Measurements from ENCODE around the gene FUS.

DNA sequence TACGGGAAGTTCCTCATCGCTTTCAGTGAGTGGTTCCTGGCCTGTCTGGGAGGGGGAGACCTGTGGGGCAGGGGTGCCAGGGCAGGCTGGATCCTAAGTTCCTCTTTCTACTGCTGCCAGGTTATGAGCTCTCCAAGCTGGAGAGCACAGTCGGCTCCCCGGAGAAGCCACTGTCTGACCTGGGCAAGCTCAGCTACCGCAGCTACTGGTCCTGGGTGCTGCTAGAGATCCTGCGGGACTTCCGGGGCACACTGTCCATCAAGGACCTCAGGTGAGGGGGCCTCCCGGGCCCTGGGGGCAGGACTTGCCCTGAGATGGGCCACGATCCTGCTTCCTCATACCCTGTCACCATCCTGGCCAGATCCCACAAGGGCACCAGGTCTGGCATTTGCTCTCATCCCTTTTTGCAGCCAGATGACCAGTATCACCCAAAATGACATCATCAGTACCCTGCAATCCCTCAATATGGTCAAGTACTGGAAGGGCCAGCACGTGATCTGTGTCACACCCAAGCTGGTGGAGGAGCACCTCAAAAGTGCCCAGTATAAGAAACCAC lies 49.5 kb upstream of the FUS start:
- TF ChIP-seq, protein P1, sequence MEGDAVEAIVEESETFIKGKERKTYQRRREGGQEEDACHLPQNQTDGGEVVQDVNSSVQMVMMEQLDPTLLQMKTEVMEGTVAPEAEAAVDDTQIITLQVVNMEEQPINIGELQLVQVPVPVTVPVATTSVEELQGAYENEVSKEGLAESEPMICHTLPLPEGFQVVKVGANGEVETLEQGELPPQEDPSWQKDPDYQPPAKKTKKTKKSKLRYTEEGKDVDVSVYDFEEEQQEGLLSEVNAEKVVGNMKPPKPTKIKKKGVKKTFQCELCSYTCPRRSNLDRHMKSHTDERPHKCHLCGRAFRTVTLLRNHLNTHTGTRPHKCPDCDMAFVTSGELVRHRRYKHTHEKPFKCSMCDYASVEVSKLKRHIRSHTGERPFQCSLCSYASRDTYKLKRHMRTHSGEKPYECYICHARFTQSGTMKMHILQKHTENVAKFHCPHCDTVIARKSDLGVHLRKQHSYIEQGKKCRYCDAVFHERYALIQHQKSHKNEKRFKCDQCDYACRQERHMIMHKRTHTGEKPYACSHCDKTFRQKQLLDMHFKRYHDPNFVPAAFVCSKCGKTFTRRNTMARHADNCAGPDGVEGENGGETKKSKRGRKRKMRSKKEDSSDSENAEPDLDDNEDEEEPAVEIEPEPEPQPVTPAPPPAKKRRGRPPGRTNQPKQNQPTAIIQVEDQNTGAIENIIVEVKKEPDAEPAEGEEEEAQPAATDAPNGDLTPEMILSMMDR (IDR thresholded peaks at IDR 0.05) = no peak
- TF ChIP-seq, protein P2, sequence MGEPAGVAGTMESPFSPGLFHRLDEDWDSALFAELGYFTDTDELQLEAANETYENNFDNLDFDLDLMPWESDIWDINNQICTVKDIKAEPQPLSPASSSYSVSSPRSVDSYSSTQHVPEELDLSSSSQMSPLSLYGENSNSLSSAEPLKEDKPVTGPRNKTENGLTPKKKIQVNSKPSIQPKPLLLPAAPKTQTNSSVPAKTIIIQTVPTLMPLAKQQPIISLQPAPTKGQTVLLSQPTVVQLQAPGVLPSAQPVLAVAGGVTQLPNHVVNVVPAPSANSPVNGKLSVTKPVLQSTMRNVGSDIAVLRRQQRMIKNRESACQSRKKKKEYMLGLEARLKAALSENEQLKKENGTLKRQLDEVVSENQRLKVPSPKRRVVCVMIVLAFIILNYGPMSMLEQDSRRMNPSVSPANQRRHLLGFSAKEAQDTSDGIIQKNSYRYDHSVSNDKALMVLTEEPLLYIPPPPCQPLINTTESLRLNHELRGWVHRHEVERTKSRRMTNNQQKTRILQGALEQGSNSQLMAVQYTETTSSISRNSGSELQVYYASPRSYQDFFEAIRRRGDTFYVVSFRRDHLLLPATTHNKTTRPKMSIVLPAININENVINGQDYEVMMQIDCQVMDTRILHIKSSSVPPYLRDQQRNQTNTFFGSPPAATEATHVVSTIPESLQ (CRISPR knock-in tag; IDR thresholded peaks at IDR 0.05) = no peak
- TF ChIP-seq, protein P3, sequence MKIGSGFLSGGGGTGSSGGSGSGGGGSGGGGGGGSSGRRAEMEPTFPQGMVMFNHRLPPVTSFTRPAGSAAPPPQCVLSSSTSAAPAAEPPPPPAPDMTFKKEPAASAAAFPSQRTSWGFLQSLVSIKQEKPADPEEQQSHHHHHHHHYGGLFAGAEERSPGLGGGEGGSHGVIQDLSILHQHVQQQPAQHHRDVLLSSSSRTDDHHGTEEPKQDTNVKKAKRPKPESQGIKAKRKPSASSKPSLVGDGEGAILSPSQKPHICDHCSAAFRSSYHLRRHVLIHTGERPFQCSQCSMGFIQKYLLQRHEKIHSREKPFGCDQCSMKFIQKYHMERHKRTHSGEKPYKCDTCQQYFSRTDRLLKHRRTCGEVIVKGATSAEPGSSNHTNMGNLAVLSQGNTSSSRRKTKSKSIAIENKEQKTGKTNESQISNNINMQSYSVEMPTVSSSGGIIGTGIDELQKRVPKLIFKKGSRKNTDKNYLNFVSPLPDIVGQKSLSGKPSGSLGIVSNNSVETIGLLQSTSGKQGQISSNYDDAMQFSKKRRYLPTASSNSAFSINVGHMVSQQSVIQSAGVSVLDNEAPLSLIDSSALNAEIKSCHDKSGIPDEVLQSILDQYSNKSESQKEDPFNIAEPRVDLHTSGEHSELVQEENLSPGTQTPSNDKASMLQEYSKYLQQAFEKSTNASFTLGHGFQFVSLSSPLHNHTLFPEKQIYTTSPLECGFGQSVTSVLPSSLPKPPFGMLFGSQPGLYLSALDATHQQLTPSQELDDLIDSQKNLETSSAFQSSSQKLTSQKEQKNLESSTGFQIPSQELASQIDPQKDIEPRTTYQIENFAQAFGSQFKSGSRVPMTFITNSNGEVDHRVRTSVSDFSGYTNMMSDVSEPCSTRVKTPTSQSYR (CRISPR knock-in tag; IDR thresholded peaks at IDR 0.05) = no peak
- TF ChIP-seq, protein P4, sequence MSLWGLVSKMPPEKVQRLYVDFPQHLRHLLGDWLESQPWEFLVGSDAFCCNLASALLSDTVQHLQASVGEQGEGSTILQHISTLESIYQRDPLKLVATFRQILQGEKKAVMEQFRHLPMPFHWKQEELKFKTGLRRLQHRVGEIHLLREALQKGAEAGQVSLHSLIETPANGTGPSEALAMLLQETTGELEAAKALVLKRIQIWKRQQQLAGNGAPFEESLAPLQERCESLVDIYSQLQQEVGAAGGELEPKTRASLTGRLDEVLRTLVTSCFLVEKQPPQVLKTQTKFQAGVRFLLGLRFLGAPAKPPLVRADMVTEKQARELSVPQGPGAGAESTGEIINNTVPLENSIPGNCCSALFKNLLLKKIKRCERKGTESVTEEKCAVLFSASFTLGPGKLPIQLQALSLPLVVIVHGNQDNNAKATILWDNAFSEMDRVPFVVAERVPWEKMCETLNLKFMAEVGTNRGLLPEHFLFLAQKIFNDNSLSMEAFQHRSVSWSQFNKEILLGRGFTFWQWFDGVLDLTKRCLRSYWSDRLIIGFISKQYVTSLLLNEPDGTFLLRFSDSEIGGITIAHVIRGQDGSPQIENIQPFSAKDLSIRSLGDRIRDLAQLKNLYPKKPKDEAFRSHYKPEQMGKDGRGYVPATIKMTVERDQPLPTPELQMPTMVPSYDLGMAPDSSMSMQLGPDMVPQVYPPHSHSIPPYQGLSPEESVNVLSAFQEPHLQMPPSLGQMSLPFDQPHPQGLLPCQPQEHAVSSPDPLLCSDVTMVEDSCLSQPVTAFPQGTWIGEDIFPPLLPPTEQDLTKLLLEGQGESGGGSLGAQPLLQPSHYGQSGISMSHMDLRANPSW (CRISPR knock-in tag; conservative IDR thresholded peaks at IDR 0.05; ENCODE audit: low read depth) = no peak
- no peak for TF ChIP-seq JUN (CRISPR knock-in tag; IDR thresholded peaks at IDR 0.05)
- TF ChIP-seq, protein P5, sequence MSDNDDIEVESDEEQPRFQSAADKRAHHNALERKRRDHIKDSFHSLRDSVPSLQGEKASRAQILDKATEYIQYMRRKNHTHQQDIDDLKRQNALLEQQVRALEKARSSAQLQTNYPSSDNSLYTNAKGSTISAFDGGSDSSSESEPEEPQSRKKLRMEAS (CRISPR knock-in tag; IDR thresholded peaks at IDR 0.05) = no peak
- TF ChIP-seq, protein P6, sequence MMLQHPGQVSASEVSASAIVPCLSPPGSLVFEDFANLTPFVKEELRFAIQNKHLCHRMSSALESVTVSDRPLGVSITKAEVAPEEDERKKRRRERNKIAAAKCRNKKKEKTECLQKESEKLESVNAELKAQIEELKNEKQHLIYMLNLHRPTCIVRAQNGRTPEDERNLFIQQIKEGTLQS (CRISPR knock-in tag; conservative IDR thresholded peaks at IDR 0.05) = no peak
- TF ChIP-seq RELA (CRISPR knock-in tag; IDR thresholded peaks at IDR 0.05; ENCODE audit: borderline replicate concordance) = no peak
- TF ChIP-seq, protein P7, sequence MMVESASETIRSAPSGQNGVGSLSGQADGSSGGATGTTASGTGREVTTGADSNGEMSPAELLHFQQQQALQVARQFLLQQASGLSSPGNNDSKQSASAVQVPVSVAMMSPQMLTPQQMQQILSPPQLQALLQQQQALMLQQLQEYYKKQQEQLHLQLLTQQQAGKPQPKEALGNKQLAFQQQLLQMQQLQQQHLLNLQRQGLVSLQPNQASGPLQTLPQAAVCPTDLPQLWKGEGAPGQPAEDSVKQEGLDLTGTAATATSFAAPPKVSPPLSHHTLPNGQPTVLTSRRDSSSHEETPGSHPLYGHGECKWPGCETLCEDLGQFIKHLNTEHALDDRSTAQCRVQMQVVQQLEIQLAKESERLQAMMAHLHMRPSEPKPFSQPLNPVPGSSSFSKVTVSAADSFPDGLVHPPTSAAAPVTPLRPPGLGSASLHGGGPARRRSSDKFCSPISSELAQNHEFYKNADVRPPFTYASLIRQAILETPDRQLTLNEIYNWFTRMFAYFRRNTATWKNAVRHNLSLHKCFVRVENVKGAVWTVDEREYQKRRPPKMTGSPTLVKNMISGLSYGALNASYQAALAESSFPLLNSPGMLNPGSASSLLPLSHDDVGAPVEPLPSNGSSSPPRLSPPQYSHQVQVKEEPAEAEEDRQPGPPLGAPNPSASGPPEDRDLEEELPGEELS (CRISPR knock-in tag; IDR thresholded peaks at IDR 0.05) = no peak
- TF ChIP-seq, protein P8, sequence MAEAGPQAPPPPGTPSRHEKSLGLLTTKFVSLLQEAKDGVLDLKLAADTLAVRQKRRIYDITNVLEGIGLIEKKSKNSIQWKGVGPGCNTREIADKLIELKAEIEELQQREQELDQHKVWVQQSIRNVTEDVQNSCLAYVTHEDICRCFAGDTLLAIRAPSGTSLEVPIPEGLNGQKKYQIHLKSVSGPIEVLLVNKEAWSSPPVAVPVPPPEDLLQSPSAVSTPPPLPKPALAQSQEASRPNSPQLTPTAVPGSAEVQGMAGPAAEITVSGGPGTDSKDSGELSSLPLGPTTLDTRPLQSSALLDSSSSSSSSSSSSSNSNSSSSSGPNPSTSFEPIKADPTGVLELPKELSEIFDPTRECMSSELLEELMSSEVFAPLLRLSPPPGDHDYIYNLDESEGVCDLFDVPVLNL (CRISPR knock-in tag; IDR thresholded peaks at IDR 0.05; ENCODE audit: borderline replicate concordance, low read depth) = no peak
- no peak for TF ChIP-seq NR1H2 (CRISPR knock-in tag; IDR thresholded peaks at IDR 0.05)
- no peak for TF ChIP-seq FOXJ3 (CRISPR knock-in tag; IDR thresholded peaks at IDR 0.05; ENCODE audit: borderline replicate concordance)
- no peak for TF ChIP-seq SP1 (CRISPR knock-in tag; conservative IDR thresholded peaks at IDR 0.05)
- TF ChIP-seq, protein P9, sequence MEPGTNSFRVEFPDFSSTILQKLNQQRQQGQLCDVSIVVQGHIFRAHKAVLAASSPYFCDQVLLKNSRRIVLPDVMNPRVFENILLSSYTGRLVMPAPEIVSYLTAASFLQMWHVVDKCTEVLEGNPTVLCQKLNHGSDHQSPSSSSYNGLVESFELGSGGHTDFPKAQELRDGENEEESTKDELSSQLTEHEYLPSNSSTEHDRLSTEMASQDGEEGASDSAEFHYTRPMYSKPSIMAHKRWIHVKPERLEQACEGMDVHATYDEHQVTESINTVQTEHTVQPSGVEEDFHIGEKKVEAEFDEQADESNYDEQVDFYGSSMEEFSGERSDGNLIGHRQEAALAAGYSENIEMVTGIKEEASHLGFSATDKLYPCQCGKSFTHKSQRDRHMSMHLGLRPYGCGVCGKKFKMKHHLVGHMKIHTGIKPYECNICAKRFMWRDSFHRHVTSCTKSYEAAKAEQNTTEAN (CRISPR knock-in tag; IDR thresholded peaks at IDR 0.05) = no peak
